ENCODE results near the gene MMP10. TPM values are rescaled to one million over a fixed set of nuclear protein-coding genes. Genes with fewer than 3 reads are reported as not detected.
A peak's percentile ranks its signal among the peaks of the same experiment; 100 is the strongest.
"Not testable (repeated sequence)": the region's sequence is repeated elsewhere in the genome, so short reads cannot be mapped to it uniquely, and the experiment has no call there.

The MMP10 gene
- polyA plus RNA-seq, 1 experiment, result 0.87 TPM

DNA sequence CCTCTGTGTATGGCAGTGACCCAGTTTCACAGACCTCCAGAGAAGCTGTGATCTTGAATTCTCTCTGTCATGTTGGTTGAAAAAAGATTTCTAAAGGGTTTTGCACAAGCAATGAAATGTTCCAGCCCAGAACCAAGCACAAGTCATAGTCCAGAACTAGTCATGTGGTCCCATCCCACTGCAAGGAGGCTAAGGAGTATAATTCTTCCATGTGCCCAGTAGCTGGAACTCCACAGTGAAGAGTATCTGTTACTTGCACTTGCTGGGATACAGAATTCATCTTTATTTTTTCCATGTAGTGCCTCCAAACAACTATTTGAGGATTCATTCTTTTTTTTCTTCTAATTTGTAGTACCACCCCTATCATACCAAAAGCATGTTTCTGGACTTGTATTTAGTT lies 45.8 kb downstream of the MMP10 start:
- ChIA-PET POLR2A (no interaction called here), CTCF (interaction anchor here (1.0 to 2.8 kb wide), 3 partner anchors 22 to 207 kb away, joined by 3 to 18 read pairs (median 6); no protein-coding TSS in a partner anchor)
- H3K9me3 ChIP-seq (ENCODE audit: control insufficient read depth, insufficient read depth, low read length), result no peaks in the 10 kb centered on the region
- no peak overlapping the region for H3K4me3 ChIP-seq (ENCODE audit: low read depth, low read length)
- no peak for TF ChIP-seq CTCF (IDR thresholded peaks at IDR 0.05; ENCODE audit: low read depth, low read length)
- H3K27me3 ChIP-seq (ENCODE audit: control insufficient read depth, insufficient read depth, low read length), result peaks cover 6% of the 10 kb centered on the region
- no peak overlapping the region for H3K27ac ChIP-seq (ENCODE audit: low read depth, low read length)
- no peak for DNase-seq (ENCODE audit: low read depth, low spot score)

DNA sequence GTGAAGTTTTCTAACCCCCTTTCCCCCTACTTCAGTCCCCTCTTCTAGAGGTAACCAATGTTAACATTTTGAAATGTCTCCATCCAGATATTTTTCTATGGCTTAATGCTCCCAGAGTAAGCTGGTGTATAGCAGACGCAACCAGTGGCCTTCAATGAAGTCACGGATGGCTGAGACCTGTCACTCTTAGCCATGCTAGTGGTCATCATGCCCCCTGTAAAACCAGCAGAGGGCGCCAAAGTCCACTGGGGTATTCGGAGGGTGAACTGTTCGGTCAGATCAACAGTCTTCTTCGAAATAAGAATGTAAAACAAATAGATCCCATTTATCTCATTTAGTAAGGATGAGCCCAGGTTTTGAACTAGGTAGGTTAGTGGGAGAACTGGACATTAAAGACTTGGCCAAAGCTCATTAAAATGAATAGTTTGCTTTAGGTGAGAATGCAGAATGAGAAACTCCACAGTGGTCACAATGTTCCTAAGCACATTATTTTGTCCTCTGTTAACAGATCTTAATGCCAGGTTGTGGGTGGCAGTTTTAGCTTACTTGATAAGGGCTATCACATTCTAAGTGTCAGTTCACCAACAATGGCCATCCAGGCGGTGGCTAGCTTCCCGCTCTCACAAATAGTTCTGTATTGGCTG lies 47.1 kb downstream of the MMP10 start:
- Histone ChIP-seq H3K9me3 (ENCODE audit: control insufficient read depth, insufficient read depth, low read length) (no peaks in the 10 kb centered on the region), H3K27ac (ENCODE audit: low read depth, low read length) (no peak overlapping the region), H3K4me3 (ENCODE audit: low read depth, low read length) (no peak overlapping the region), H3K27me3 (ENCODE audit: control insufficient read depth, insufficient read depth, low read length) (peaks cover 2% of the 10 kb centered on the region)
- TF ChIP-seq CTCF (IDR thresholded peaks at IDR 0.05; ENCODE audit: low read depth, low read length), result peak; percentile 81
- DNase-seq (ENCODE audit: low read depth, low spot score), result no peak
- CTCF ChIA-PET, result interaction anchor here (0.6 to 2.8 kb wide), 13 partner anchors 17 to 373 kb away, joined by 3 to 18 read pairs (median 3); no protein-coding TSS in a partner anchor
- POLR2A ChIA-PET, result no interaction called here

DNA sequence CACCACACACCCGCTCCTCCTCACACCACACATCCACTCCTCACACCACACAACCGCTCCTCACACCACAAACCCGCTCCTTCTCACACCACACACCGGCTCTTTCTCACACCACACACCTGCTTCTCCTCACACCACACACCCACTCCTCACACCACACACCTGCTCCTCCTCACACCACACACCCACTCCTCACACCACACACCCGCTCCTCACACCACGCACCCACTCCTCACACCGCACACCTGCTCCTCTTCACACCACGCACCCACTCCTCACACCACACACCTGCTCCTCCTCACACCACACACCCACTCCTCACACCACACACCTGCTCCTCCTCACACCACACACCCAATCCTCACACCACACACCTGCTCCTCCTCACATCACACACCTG lies 49.5 kb downstream of the MMP10 start:
- DNase-seq (ENCODE audit: low read depth, low spot score); POLR2A ChIA-PET; H3K4me3 ChIP-seq (ENCODE audit: low read depth, low read length); H3K27me3 ChIP-seq (ENCODE audit: control insufficient read depth, insufficient read depth, low read length); H3K9me3 ChIP-seq (ENCODE audit: control insufficient read depth, insufficient read depth, low read length); CTCF ChIA-PET: not testable (repeated sequence)
- H3K27ac ChIP-seq (ENCODE audit: low read depth, low read length), result peak overlapping the region; percentile 31

- CTCF ChIA-PET, result no interaction called here
- POLR2A ChIA-PET, result no interaction called here
- peak overlapping the region; percentile 31 for H3K27ac ChIP-seq (ENCODE audit: low read depth, low read length)
- no peaks in the 10 kb centered on the region for H3K27me3 ChIP-seq (ENCODE audit: control insufficient read depth, insufficient read depth, low read length)
- H3K4me3 ChIP-seq (ENCODE audit: low read depth, low read length), result no peak overlapping the region
- peak; percentile 16 for DNase-seq (ENCODE audit: low read depth, low spot score)
- H3K9me3 ChIP-seq (ENCODE audit: control insufficient read depth, insufficient read depth, low read length), result no peaks in the 10 kb centered on the region
- no peak for TF ChIP-seq CTCF (IDR thresholded peaks at IDR 0.05; ENCODE audit: low read depth, low read length)
Observed at GRCh38 chr11:102729849-102730815, 50.3 kb downstream of the MMP10 start.

- H3K9me3 ChIP-seq (ENCODE audit: control insufficient read depth, insufficient read depth, low read length), result peaks cover 2% of the 10 kb centered on the region; the same call in 1 of the 2 replicates
- DNase-seq (ENCODE audit: low read depth, low spot score), result peak; percentile 68
- ChIA-PET POLR2A (interaction anchor here (0.6 to 1.2 kb wide), 2 partner anchors 18 to 681 kb away, joined by 3 to 10 read pairs; partner anchors contain the start of gene CFAP300), CTCF (interaction anchor here (0.6 to 1.6 kb wide), 3 partner anchors 8 to 213 kb away, joined by 3 to 6 read pairs (median 3); no protein-coding TSS in a partner anchor)
- no peaks in the 10 kb centered on the region for H3K27me3 ChIP-seq (ENCODE audit: control insufficient read depth, insufficient read depth, low read length)
- H3K27ac ChIP-seq (ENCODE audit: low read depth, low read length), result no peak overlapping the region
- H3K4me3 ChIP-seq (ENCODE audit: low read depth, low read length), result no peak overlapping the region
- TF ChIP-seq CTCF (IDR thresholded peaks at IDR 0.05; ENCODE audit: low read depth, low read length), result no peak
Observed at GRCh38 chr11:102727890-102728289, 52.5 kb downstream of the MMP10 start.
